GM18517 (cell line): ENCODE measurements around the gene LRP6.
A peak's percentile ranks its signal among the peaks of the same experiment; 100 is the strongest.
"Not testable (repeated sequence)": the region's sequence is repeated elsewhere in the genome, so short reads cannot be mapped to it uniquely, and the experiment has no call there.

ENCODE experiments used
- ATAC-seq: cut with Tn5 transposase; IDR thresholded peaks from one replicate; pipeline ENCODE4 v1.9.1; 2021; ENCODE audit warnings: mild to moderate bottlenecking, moderate library complexity; ENCODE audit not compliant: unreplicated experiment

LRP6 gene

GRCh38 chr12:12265571-12266388, 1.1 kb downstream of the LRP6 start:
- no peak for ATAC-seq

DNA sequence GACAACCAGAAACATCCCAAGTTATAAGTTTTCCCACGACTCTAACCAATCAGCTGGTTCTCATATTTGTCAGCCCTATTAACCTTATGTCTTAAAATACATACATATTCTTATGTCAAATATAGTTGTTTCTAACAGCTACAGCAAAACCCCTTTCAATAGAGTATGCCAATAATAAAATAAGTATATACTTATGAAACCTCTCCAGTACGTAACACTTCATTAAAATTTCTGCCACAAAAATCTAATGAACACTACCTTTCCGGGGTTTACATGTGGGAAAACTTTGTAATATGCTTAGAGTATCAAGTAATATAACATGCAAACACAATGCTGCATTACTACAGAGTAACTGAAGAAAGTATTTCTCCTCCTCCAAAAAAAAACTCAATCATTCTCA, 1.8 kb downstream of the LRP6 start:
- no peak for ATAC-seq

DNA sequence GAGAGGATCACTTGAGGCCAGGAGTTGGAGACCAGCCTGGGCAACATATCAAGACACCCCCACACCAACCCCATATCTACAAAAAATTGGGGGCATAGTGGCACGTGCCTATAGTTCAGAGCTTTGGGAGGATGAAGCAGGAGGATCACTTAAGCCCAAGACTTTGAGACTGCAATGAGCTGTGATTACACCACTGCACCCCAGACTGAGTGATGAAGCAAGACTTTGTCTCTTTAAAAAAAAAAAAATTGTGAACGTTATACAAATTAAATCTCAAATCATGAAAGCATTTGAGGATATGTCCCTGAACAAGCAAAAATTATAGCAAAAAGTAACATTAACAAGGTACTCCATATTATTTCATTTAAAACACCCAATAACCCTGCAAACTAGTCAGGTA, 2.9 kb downstream of the LRP6 start:
- no peak for ATAC-seq

GRCh38 chr12:12256291-12256757, 10.5 kb downstream of the LRP6 start:
- not testable (repeated sequence) for ATAC-seq

- no peak for ATAC-seq
Observed at GRCh38 chr12:12254553-12254952, 12.3 kb downstream of the LRP6 start.

- ATAC-seq = no peak
Observed at GRCh38 chr12:12249216-12250050, 17.4 kb downstream of the LRP6 start.

- no peak for ATAC-seq
Observed at GRCh38 chr12:12247584-12247983, 19.3 kb downstream of the LRP6 start.

DNA sequence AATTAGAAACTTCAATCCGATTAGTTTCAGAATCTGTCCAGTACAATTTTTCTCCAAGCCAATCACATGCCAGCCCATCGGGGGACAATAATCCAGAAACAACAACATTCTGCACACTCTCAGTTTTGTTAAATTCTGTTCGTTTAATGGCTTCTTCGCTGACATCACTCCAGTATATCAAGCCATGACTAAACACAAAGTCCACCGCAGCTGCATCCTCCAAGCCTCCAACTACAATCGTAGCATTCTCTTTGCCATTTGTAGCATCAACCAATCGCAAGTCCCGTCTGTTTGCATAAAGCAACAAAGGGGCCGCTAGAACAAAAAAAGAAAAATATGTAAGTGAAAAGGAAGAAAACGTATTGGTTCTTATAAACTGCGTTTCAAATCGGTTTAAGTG, 22.5 kb downstream of the LRP6 start:
- no peak for ATAC-seq

DNA sequence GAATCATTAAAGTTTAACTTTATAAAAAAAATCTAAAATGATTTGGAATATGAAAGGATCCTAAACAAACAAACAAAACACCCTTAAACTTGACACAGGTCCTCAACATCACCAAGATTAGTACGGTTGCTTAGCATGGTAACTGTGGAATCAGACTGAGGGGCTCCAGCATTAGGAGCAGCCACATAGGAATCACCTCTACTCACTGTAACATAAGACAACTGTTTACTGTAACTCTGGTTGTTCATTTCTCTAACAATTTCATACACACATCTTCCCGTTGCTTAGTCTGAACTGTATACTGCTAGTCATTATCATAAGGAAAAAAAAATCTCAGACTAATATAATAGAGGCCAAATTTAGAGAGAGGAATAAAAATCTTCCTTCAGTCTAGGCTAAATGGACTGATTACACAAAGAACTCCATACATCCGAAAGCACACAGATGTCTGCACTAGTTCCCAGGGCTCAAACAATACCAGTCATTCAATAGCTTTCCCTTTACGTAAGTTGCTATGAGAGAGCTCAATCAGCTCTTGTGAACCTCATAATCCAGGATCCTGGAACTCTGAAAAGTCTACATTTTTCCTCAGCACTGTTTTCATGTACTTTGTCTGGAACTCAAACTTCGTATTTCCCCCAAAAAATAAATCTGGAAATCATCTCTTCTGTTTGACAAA, 26.0 kb downstream of the LRP6 start:
- no peak for ATAC-seq

- no peak for ATAC-seq
Observed at GRCh38 chr12:12239127-12239526, 27.7 kb downstream of the LRP6 start.

DNA sequence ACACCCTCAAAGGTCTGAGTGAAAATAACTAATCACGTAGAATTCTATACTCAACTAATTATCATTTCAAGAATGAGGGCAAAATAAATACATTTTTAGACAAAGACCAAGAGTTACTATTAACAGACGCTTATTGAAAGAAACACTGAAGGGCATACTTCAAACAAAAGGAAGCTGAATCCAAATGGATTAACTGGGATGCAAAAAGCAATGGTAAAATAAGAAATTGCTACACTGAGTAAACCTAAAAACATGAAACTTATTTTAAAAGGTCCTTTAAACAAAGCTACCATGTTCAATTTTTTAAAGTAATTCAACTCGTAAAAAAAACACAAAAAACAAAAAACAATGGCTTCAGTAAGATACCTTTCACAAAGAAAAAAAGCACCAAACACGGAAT, 28.2 kb downstream of the LRP6 start:
- ATAC-seq = no peak

DNA sequence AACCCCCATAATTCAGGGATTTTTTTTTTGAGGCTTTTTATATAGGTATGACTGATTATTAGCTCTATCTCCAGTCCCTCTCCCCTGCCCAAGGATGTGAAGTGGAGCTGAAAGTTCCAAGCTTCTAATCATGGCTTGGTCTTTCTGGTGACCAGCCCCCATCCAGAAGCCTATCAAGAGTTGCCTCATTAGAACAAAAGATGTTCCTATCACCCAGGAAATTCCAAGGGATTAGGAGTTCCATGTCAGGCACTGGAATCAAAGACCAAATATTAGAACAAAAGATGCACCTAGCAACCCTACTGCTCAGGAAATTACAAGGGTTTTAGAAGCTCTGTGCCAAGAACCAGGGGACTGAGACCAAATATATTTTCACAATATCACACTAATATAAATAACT, 29.9 kb downstream of the LRP6 start:
- no peak for ATAC-seq

DNA sequence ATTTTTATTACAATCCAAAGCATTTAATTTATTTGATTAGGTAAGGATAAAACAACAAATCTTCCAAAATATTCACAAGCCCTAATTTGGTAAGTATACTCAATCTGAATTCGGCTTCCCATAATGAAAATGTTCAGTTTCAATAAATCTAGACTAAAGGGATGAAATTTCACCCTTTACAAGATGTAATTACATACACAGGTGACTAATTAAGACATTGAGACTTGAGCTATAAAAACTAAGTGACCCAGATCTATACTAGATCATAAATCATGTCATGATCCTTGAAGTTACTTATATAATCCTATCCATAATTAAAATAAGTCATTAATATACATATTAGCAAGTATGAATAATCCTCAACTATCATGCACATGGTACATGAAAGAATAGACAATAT, 36.6 kb downstream of the LRP6 start:
- no peak for ATAC-seq

GRCh38 chr12:12229556-12230092, 37.2 kb downstream of the LRP6 start:
- no peak for ATAC-seq

GRCh38 chr12:12228402-12228801, 38.4 kb downstream of the LRP6 start:
- no peak for ATAC-seq

DNA sequence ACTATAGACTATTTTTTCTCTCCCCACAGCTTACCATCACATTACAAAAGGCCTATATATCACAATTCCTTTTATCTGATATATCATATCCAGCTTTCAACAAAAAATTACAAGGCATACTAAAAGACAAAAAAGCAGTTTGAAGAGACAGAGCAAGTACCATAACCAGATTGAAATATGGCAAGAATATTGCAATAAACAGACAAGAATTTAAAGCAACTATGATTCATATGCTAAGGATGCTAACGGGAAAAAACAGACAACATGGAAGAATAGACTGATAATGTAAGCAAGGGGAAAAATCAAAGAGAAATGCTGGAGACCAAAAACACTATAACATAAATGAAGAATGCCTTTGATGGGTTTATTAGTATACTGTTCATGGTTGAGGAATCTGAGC, 40.7 kb downstream of the LRP6 start:
- no peak for ATAC-seq

- no peak for ATAC-seq
Observed at GRCh38 chr12:12224240-12224940, 42.5 kb downstream of the LRP6 start.

DNA sequence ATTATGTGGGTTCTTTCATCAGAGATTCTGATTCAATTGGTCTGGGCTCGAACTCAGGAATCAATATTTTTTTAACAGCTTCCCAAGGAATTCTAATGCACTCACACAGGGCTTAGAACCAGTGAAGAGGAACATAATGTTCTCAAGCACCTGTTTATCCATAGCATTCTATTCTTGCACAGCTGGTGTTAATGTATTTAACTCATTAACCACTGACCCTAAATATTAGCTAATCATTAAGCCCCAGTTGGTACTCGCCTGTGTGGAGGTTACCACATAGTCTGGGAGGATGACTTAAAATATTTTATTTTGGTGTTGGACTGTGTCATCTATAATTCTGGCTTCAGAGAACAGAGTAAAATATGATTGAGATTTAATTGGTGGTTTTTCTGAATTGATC, 45.3 kb downstream of the LRP6 start:
- peak; percentile 54 for ATAC-seq

- ATAC-seq = no peak
Observed at GRCh38 chr12:12219664-12220063, 47.2 kb downstream of the LRP6 start.

DNA sequence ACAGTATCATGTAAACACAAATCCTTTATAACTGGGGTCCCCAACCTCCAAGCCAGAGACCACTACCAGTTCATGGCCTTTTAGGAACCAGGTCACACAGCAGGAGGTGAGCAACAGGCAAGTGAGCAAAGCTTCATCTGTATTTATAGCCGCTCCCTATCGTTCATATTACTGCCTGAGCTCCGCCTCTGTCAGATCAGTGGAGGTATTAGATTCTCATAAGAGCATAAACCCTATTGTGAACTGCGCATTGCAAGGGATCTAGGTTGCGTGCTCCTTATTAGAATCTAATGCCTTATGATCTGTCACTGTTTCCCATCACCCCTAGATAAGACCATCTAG, 49.9 kb downstream of the LRP6 start:
- no peak for ATAC-seq
